GM19452 (cell line): ENCODE data around the gene GLRA3.
"Not testable (repeated sequence)": the region's sequence is repeated elsewhere in the genome, so short reads cannot be mapped to it uniquely, and the experiment has no call there.

Experiments
- ATAC-seq: cut with Tn5 transposase; IDR thresholded peaks from one replicate; pipeline ENCODE4 v1.9.1; 2021; ENCODE audit not compliant: unreplicated experiment

GLRA3 gene

GRCh38 chr4:174813292-174813691 lies 15.8 kb downstream of the GLRA3 start:
- no peak for ATAC-seq

DNA sequence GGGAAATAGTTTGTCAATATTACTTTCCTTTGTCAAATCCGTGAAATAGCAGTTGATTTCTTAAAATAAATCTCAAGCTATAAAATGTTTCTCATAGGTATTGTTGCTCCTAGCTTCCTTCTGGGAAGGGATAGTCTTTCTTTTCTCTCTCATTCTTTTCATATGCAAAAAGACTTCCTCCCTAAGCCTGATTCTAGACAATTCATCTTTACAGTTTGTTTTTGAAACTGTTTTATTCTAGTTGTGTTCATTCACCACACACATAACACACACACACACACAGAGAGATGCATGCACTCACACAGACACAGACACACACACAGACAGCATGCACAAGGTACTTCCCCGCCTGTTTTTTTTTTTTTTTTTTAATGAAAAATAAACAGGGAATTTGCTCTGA lies 18.2 kb downstream of the GLRA3 start:
- no peak for ATAC-seq

DNA sequence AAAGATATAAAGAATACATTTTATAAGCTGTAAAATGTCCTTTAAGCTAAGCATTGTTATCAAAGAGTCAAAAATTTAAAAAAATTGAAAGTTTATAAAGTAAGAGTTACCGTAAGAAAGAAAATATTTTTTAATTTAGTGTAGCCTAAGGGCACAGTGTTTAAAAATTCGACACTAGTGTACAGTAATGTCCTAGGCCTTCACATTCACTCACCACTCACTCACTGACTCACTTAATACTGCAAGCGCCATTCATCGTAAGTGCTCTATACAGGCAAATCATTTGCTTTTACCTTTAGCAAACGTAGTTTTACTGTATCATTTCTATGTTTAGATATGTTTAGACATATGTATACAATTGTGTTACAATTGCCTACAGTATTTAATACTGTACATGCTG lies 20.2 kb downstream of the GLRA3 start:
- no peak for ATAC-seq

DNA sequence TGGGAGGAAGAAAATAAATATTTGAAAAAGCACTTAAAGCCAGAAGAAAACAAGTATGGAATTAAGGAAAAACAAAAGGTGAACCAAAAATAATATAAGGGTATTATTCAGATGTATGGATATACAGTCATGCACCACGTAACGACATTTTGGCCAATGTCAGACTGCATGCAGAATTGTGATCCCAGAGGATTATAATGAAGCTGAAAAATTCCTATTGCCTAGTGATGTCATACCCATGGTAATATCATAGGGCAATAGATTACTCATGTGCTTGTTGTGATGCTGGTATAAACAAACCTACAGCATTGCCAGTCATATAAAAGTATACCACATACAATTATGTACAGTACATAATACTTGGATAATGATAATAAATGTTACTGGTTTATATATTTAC lies 20.9 kb downstream of the GLRA3 start:
- ATAC-seq = no peak

DNA sequence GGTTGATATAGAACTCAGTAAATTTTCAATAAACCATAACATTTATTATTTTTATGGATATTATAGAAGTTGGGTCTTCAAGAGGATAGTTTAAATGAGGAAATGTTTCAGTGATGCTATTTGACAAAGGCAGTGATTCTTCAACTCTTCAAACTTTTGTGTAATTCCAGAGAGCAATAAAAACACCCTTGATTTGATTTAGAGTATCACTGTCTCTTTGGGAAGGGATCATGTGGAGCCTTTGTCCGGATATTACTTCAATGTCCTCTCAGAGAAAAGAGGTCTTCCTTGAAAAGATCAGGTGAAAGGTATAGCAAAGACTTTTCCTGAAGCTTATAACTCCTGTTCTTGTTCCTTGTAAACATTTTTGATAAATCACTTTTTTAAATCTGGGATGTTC lies 23.3 kb downstream of the GLRA3 start:
- no peak for ATAC-seq

- ATAC-seq = no peak
Measured at GRCh38 chr4:174794543-174795094, 34.4 kb downstream of the GLRA3 start.

DNA sequence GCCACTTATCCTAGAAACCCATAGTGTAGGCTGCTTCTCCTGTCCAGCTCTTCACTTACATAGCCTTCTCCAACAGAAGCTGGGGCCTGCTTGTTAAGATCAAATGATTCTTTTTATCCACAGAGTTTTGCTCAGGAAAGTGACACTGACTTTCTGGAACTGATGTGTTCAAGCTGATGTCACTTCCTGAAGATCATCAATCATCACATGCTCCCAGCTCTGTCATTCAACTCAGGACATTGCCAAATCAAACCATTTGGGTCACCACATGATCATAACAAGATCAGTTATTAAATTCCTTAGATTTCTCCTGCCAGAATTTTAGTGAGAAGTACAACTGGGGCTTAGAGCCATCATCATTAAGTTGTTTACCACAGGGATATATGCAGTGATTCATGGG lies 39.4 kb downstream of the GLRA3 start:
- ATAC-seq = no peak

DNA sequence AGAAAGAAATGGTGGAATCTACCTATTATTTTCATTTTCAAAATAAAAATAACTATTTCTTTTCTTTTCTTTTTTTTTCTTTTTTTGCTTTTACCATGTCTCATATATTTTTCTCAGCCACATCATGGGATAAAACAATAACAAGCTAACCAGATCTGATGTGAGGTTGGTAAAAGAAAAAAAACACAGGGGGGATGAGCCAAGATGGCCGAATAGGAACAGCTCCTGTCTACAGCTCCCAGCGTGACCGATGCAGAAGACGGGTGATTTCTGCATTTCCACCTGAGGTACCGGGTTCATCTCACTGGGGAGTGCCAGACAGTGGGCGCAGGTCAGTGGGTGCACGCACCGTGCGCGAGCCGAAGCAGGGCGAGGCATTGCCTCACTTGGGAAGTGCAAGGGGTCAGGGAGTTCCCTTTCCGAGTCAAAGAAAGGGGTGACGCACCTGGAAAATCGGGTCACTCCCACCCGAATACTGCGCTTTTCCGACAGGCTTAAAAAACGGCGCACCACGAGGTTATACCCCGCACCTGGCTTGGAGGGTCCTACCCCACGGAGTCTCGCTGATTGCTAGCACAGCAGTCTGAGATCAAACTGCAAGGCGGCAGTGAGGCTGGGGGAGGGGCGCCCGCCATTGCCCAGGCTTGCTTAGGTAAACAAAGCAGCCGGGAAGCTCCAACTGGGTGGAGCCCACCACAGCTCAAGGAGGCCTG lies 50.6 kb downstream of the GLRA3 start:
- not testable (repeated sequence) for ATAC-seq

DNA sequence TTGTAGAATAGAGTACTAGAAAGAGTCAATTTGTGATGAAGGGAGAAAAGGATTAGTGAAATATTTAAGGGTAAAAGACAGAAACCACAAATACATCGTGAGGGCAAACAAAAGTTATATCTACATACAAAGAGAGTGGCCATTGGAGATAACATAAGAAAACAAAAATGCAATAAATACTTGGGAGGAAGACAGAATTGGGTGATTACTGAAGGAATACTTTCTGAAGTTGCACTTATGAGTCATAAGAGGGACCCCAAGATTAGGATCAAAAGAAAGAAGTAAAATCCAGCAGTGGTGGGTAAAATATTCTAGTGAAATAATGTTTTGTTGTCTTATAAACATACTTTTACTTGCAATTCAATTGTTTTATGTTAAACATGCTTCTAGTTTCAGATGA lies 53.7 kb downstream of the GLRA3 start:
- no peak for ATAC-seq

GRCh38 chr4:174764105-174764729 lies 64.8 kb downstream of the GLRA3 start:
- ATAC-seq = peak; percentile 57

- ATAC-seq = peak; percentile 60
Measured at GRCh38 chr4:174763454-174764104, 65.5 kb downstream of the GLRA3 start.

DNA sequence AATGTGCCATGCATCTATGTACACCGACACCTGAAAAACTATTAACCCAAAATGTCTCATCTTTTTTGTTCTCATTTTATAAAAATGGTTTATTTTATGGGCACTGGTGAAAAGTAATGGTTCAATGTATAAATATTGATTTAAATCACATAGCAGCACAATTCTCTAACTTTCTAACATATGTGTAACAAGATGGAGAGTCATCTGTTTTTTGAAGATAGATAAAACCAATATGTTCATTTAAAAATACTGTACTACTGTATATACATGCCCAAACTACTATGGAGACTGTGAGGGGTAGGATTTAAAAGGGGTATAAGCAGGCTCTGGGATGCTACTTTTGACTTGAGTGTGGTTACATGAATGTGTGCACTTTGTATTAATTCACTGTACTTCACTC lies 67.6 kb downstream of the GLRA3 start:
- no peak for ATAC-seq

- no peak for ATAC-seq
Measured at GRCh38 chr4:174757736-174758135, 71.3 kb downstream of the GLRA3 start.

DNA sequence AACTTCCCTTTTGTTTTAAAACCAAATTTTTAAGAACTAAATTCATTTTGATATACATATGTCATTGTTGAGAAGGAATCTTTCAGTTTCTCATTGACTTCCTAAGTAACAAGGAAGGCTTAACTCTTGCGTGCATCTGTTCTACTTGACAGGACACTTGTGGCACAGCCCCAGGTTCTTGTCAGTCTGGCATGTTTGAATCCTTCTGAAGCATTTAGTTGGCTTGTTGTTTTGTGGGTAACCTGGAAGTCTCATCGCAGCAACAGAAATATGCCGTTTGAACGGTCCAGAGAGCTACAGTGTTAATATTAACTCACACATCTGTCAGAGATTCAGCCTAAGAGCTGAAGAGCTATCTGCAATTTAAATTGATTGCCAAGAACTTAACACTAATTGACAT lies 76.0 kb downstream of the GLRA3 start:
- ATAC-seq = no peak

- no peak for ATAC-seq
Measured at GRCh38 chr4:174752026-174752425, 77.0 kb downstream of the GLRA3 start.

GRCh38 chr4:174749091-174749490 lies 80.0 kb downstream of the GLRA3 start:
- no peak for ATAC-seq

GRCh38 chr4:174746710-174747109 lies 82.3 kb downstream of the GLRA3 start:
- no peak for ATAC-seq

DNA sequence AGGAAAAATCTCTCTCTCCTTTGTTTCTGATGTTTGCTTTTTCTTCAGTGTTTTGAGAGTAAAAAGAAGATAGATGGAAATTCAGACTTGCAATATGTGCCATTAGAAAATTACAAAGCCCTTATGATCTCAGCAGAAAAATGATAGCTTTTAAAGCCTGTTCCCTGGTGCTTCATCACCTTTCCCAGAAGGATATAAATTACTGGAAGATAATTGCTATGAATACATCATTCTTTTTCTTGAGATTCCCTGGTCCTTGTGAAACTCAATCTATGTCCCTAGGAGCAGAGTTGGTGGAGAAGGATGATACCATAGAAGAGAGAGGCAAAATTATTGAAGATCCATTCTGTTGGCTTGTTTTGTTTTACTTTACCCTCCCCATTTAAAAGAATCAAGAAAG lies 86.5 kb downstream of the GLRA3 start:
- no peak for ATAC-seq

DNA sequence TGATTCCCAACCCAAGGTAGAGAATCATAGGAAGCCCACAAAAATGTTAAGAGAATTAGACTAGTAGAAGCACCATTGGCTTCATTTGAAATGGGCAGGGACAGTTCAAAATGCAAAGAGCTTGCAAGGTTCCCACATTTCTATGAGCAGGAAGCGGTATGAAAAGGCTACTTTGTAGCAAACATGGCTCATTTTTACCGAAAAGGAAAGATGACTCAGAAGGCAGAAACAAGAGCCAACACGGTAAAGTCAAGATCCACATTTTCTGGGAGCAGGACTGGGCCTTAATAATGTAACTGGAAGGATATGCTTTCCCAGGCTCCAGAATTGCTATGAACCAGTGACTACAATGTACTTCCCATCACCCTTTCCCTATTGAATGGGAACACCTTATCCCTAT lies 89.5 kb downstream of the GLRA3 start:
- no peak for ATAC-seq

DNA sequence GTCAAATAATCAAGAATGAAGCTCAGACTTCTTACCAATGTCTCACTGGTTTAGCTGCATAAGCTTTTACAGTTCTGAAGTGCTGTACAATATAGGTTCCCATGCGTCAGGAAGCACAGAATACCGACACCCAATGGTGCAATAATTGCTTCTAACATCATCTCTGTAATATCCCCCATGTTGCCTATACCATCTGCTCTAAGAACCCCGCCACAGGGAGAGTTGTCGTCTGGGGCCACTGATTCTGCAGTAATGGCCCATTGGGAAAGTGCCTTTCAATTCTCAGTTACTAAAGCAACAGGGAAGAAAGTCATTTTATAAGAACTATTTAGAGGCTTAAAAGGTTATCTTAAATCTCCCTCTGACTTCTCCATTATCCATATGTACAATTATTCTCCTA lies 94.9 kb downstream of the GLRA3 start:
- no peak for ATAC-seq

- no peak for ATAC-seq
Measured at GRCh38 chr4:174717828-174718227, 111.2 kb downstream of the GLRA3 start.
